HG03575 (cell line): ENCODE measurements around the gene LLGL2.
"Not testable (repeated sequence)": the region's sequence is repeated elsewhere in the genome, so short reads cannot be mapped to it uniquely, and the experiment has no call there.

Source experiments
- ATAC-seq: cut with Tn5 transposase; IDR thresholded peaks from one replicate; pipeline ENCODE4 v1.9.1; 2021; ENCODE audit not compliant: unreplicated experiment, insufficient number of reproducible peaks, low FRiP score; ENCODE audit errors: extremely low read depth

The LLGL2 gene

GRCh38 chr17:75517297-75517865 lies 8.1 kb upstream of the LLGL2 start:
- ATAC-seq, result no peak

GRCh38 chr17:75518201-75518600 lies 7.3 kb upstream of the LLGL2 start:
- ATAC-seq, result no peak

- ATAC-seq, result no peak
These were observed 6.4 kb upstream of the LLGL2 start for GRCh38 chr17:75518983-75519537.

- ATAC-seq, result not testable (repeated sequence)
These were observed 5.1 kb upstream of the LLGL2 start for GRCh38 chr17:75520413-75520812.

- ATAC-seq, result no peak
These were observed 4.2 kb upstream of the LLGL2 start for GRCh38 chr17:75521290-75521689.

- ATAC-seq, result no peak
These were observed 3.4 kb upstream of the LLGL2 start for GRCh38 chr17:75521951-75522727.

GRCh38 chr17:75523647-75524046 lies 1.9 kb upstream of the LLGL2 start:
- no peak for ATAC-seq

- no peak for ATAC-seq
These were observed 1.1 kb upstream of the LLGL2 start for GRCh38 chr17:75524269-75524969.

- no peak for ATAC-seq
These were observed 483 bp downstream of the LLGL2 start for GRCh38 chr17:75525806-75526554.

- no peak for ATAC-seq
These were observed 1.2 kb downstream of the LLGL2 start for GRCh38 chr17:75526555-75527270.

- no peak for ATAC-seq
These were observed 5.6 kb downstream of the LLGL2 start for GRCh38 chr17:75530837-75531720.

- ATAC-seq, result no peak
These were observed 6.2 kb downstream of the LLGL2 start for GRCh38 chr17:75531721-75532072.

- ATAC-seq, result no peak
These were observed 9.6 kb downstream of the LLGL2 start for GRCh38 chr17:75535119-75535537.

GRCh38 chr17:75535871-75536270 lies 10.4 kb downstream of the LLGL2 start:
- no peak for ATAC-seq

GRCh38 chr17:75536366-75536765 lies 10.9 kb downstream of the LLGL2 start:
- ATAC-seq, result no peak

GRCh38 chr17:75539967-75540729 lies 14.7 kb downstream of the LLGL2 start:
- ATAC-seq, result no peak

GRCh38 chr17:75540923-75541503 lies 15.5 kb downstream of the LLGL2 start:
- ATAC-seq, result no peak
